ENCODE measurements around the gene MMP24OS. TPM values are rescaled to one million over a fixed set of nuclear protein-coding genes. Genes with fewer than 3 reads are reported as not detected.

Gene MMP24OS
- total and polyA plus RNA-seq, 2 experiments from 2014 or later, result 19.0 to 58.5 TPM

DNA sequence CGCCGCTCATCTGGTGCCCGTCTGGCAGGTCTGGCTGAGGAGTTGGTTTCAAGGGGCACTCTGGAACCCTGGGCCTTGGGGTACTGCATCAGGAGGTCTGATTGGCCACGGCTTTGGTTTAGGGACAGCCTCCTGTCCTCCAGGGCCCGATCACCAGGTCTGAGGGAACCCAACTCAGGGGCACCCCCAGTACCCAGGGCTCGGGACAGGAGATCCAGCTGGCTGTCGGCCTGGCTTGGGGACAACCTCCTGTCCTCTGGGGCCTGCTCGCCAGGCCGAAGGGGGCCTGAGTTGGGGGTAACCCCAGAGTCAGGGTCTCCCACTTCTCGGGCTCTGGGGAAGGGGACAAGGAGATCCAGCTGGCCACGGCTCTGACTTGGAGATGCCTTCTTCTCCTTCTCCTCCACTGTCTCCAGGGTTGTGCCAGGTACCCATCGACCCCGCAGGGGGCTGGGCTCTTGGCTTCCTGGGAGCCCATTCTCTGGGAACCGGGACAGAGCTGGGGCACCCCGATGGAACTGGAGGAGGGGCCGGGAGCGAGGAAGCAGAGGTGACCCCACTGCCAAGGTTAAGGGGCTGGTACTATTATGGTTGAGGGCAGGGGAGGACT is 9.1 kb upstream of the MMP24OS start:
- DNase-seq (ENCODE audit: low spot score), result no peak
- H3K4me2 ChIP-seq, result no peak overlapping the region
- WGBS (ENCODE audit: low lambda C conversion rate, missing lambda C conversion rate), result 95% methylated on average over 17 of the region's 17 CpGs
- H3K4me1 ChIP-seq (ENCODE audit: insufficient read depth), result peaks cover 22% of the 10 kb centered on the region
- H3K79me2 ChIP-seq, result peaks cover 23% of the 10 kb centered on the region
- H3K27me3 ChIP-seq, result no peaks in the 10 kb centered on the region
- no peak overlapping the region for H2AFZ ChIP-seq
- TF ChIP-seq, protein P1, sequence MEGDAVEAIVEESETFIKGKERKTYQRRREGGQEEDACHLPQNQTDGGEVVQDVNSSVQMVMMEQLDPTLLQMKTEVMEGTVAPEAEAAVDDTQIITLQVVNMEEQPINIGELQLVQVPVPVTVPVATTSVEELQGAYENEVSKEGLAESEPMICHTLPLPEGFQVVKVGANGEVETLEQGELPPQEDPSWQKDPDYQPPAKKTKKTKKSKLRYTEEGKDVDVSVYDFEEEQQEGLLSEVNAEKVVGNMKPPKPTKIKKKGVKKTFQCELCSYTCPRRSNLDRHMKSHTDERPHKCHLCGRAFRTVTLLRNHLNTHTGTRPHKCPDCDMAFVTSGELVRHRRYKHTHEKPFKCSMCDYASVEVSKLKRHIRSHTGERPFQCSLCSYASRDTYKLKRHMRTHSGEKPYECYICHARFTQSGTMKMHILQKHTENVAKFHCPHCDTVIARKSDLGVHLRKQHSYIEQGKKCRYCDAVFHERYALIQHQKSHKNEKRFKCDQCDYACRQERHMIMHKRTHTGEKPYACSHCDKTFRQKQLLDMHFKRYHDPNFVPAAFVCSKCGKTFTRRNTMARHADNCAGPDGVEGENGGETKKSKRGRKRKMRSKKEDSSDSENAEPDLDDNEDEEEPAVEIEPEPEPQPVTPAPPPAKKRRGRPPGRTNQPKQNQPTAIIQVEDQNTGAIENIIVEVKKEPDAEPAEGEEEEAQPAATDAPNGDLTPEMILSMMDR (IDR thresholded peaks at IDR 0.05; ENCODE audit: poor library complexity), result no peak
- no peaks in the 10 kb centered on the region for H3K36me3 ChIP-seq (replicated peaks; ENCODE audit: insufficient read depth, low read depth)
- no peaks in the 10 kb centered on the region for H3K9me3 ChIP-seq (ENCODE audit: low read depth)
- H3K9me2 ChIP-seq (replicated peaks; ENCODE audit: insufficient read depth), result no peaks in the 10 kb centered on the region
- H3K27ac ChIP-seq, result peak overlapping the region; percentile 97
- H3K4me3 ChIP-seq, result no peak overlapping the region
- H4K20me1 ChIP-seq (ENCODE audit: insufficient read depth, poor library complexity, severe bottlenecking), result peaks cover 8% of the 10 kb centered on the region

GRCh38 chr20:35286077-35286898 is 8.4 kb upstream of the MMP24OS start:
- peaks cover 30% of the 10 kb centered on the region for H3K79me2 ChIP-seq
- H3K9me2 ChIP-seq (replicated peaks; ENCODE audit: insufficient read depth), result no peaks in the 10 kb centered on the region
- peak overlapping the region; percentile 92 for H3K4me2 ChIP-seq
- peak overlapping the region; percentile 97 for H3K27ac ChIP-seq
- no peaks in the 10 kb centered on the region for H3K36me3 ChIP-seq (replicated peaks; ENCODE audit: insufficient read depth, low read depth)
- H3K9me3 ChIP-seq (ENCODE audit: low read depth), result no peaks in the 10 kb centered on the region
- TF ChIP-seq EZH2phosphoT487 (IDR thresholded peaks at IDR 0.05; ENCODE audit: low read depth, severe bottlenecking, unreplicated experiment), result no peak
- TF ChIP-seq, protein P1 (IDR thresholded peaks at IDR 0.05; ENCODE audit: poor library complexity), result no peak
- TF ChIP-seq EZH2 (IDR thresholded peaks at IDR 0.05; ENCODE audit: borderline replicate concordance), result no peak
- no peaks in the 10 kb centered on the region for H3K27me3 ChIP-seq
- peaks cover 22% of the 10 kb centered on the region for H3K4me1 ChIP-seq (ENCODE audit: insufficient read depth)
- no peak overlapping the region for H3K4me3 ChIP-seq
- peak; percentile 54 for DNase-seq (ENCODE audit: low spot score)
- peaks cover 8% of the 10 kb centered on the region for H4K20me1 ChIP-seq (ENCODE audit: insufficient read depth, poor library complexity, severe bottlenecking)
- WGBS (ENCODE audit: low lambda C conversion rate, missing lambda C conversion rate), result 90% methylated on average over 12 of the region's 12 CpGs
- H2AFZ ChIP-seq, result no peak overlapping the region

DNA sequence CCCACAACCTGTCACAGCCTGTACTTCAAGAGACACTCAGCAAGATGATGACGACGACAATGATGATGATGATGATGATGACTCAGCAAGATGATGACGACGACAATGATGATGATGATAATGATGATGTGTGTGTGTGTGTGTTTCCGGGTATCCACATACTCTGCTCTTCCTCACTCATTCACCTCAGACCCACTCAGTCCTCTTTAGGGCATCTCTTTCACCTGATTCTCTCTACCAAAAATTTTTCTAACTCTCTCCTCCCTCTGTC is 7.8 kb upstream of the MMP24OS start:
- WGBS (ENCODE audit: low lambda C conversion rate, missing lambda C conversion rate), result 78% methylated on average over 5 of the region's 5 CpGs
- peaks cover 8% of the 10 kb centered on the region for H4K20me1 ChIP-seq (ENCODE audit: insufficient read depth, poor library complexity, severe bottlenecking)
- TF ChIP-seq EZH2phosphoT487 (IDR thresholded peaks at IDR 0.05; ENCODE audit: low read depth, severe bottlenecking, unreplicated experiment) (no peak), EZH2 (IDR thresholded peaks at IDR 0.05; ENCODE audit: borderline replicate concordance) (no peak)
- TF ChIP-seq, protein P1 (IDR thresholded peaks at IDR 0.05; ENCODE audit: poor library complexity), result no peak
- H3K27me3 ChIP-seq, result no peaks in the 10 kb centered on the region
- no peak for DNase-seq (ENCODE audit: low spot score)
- H3K4me3 ChIP-seq, result no peak overlapping the region
- H3K4me2 ChIP-seq, result peak overlapping the region; percentile 92
- no peaks in the 10 kb centered on the region for H3K9me3 ChIP-seq (ENCODE audit: low read depth)
- H3K4me1 ChIP-seq (ENCODE audit: insufficient read depth), result peaks cover 22% of the 10 kb centered on the region
- peaks cover 33% of the 10 kb centered on the region for H3K79me2 ChIP-seq
- H2AFZ ChIP-seq, result no peak overlapping the region
- H3K36me3 ChIP-seq (replicated peaks; ENCODE audit: insufficient read depth, low read depth), result no peaks in the 10 kb centered on the region
- peak overlapping the region; percentile 97 for H3K27ac ChIP-seq
- no peaks in the 10 kb centered on the region for H3K9me2 ChIP-seq (replicated peaks; ENCODE audit: insufficient read depth)
